NCI-H82 treated with DMSO at 0.1 percent for 48 hours (cell line): ENCODE data around the gene RAD54L.
"Not testable (repeated sequence)": the region's sequence is repeated elsewhere in the genome, so short reads cannot be mapped to it uniquely, and the experiment has no call there.

Experiments
- DNase-seq: peaks from one replicate; lab custom pipeline; 2025; ENCODE audit not compliant: unreplicated experiment; lab: John Stamatoyannopoulos, UW

Gene RAD54L

GRCh38 chr1:46319301-46319700 is 71.7 kb downstream of the RAD54L start:
- DNase-seq: not testable (repeated sequence)

GRCh38 chr1:46319960-46320914 is 72.7 kb downstream of the RAD54L start:
- DNase-seq: peak; percentile 65

GRCh38 chr1:46322191-46322590 is 74.6 kb downstream of the RAD54L start:
- DNase-seq: not testable (repeated sequence)

GRCh38 chr1:46325285-46326076 is 77.9 kb downstream of the RAD54L start:
- not testable (repeated sequence) for DNase-seq
